ENCODE data around the gene NTN1. TPM values are rescaled to one million over a fixed set of nuclear protein-coding genes. Genes with fewer than 3 reads are reported as not detected.

The NTN1 gene
- total RNA-seq, 1 experiment from 2014 or later: 1.2 TPM

GRCh38 chr17:9032151-9032550, 10.8 kb downstream of the NTN1 start:
- Mint-ChIP-seq H3K4me1 (peaks cover 17 to 22% of the 10 kb centered on the region in 2 experiments), H3K9me3 (peaks cover 0 to 3% of the 10 kb centered on the region in 2 experiments; a peak in 1 of 5 replicates), H3K27me3 (ENCODE audit: low read depth) (peaks cover 60% of the 10 kb centered on the region), H3K27ac (peak overlapping the region in 1 of 3 experiments; percentile 37; a peak in 1 of 7 replicates), H3K4me3 (no peak overlapping the region), H3K36me3 (ENCODE audit: insufficient read depth in 1 of 3, low read depth in 3 of 3) (no peaks in the 10 kb centered on the region)
- Histone ChIP-seq H3K23me2 (ENCODE audit: insufficient read length, low read depth, low read length, poor library complexity, severe bottlenecking) (no peaks in the 10 kb centered on the region), H2BK12ac (ENCODE audit: insufficient read length, low read depth, low read length) (no peak overlapping the region), H4K91ac (ENCODE audit: insufficient read length, low read depth, low read length) (no peak overlapping the region), H3K9me3 (ENCODE audit: control insufficient read depth, low read depth, low read length) (no peaks in the 10 kb centered on the region), H2BK120ac (ENCODE audit: low read depth, low read length, poor library complexity, severe bottlenecking) (no peak overlapping the region), H3K27me3 (ENCODE audit: insufficient read depth, low read length) (no peaks in the 10 kb centered on the region; the same call in 1 of the 2 replicates), H3K18ac (ENCODE audit: insufficient read length, low read depth, low read length) (no peak overlapping the region), H2BK20ac (ENCODE audit: low read depth, low read length, poor library complexity, severe bottlenecking) (no peak overlapping the region), H2BK5ac (ENCODE audit: insufficient read length, low read length) (no peak overlapping the region), H3K9ac (ENCODE audit: extremely low read depth, insufficient read length, low read length) (no peak overlapping the region), H2BK15ac (ENCODE audit: low read depth, low read length) (no peak overlapping the region), H3K14ac (ENCODE audit: insufficient read depth, low read length) (no peak overlapping the region), H2AFZ (ENCODE audit: low read length) (no peak overlapping the region), H3K79me2 (ENCODE audit: insufficient read depth, low read length) (no peaks in the 10 kb centered on the region), H2AK5ac (ENCODE audit: insufficient read length, low read length) (no peak overlapping the region), H3K56ac (ENCODE audit: insufficient read length, low read depth, low read length) (no peak overlapping the region), H4K20me1 (ENCODE audit: control insufficient read depth, insufficient read depth, insufficient read length) (no peaks in the 10 kb centered on the region), H3K4me2 (ENCODE audit: insufficient read depth, insufficient read length, low read length) (no peak overlapping the region), H4K8ac (replicated peaks; ENCODE audit: insufficient read length, low read depth, low read length) (no peak overlapping the region), H3K4ac (ENCODE audit: low read depth, low read length) (no peak overlapping the region), H4K5ac (ENCODE audit: insufficient read length, low read depth, low read length) (no peak overlapping the region), H3K23ac (ENCODE audit: insufficient read length, low read depth, low read length) (no peak overlapping the region), H3T11ph (ENCODE audit: low read length) (no peak overlapping the region), H3K27ac (ENCODE audit: insufficient read length, low read depth, low read length) (no peak overlapping the region), H3K79me1 (ENCODE audit: insufficient read depth, low read depth, low read length, poor library complexity, severe bottlenecking) (no peaks in the 10 kb centered on the region), H3K4me1 (ENCODE audit: insufficient read depth, low read length) (no peaks in the 10 kb centered on the region)
- WGBS (ENCODE audit: extremely low coverage, insufficient read length, low lambda C conversion rate): no CpG with 5 or more reads among the region's 9 CpGs
- no peak for DNase-seq
- no peak for TF ChIP-seq CTCF (conservative IDR thresholded peaks at IDR 0.05)
